ENCODE results near the gene COA4.

The COA4 gene

DNA sequence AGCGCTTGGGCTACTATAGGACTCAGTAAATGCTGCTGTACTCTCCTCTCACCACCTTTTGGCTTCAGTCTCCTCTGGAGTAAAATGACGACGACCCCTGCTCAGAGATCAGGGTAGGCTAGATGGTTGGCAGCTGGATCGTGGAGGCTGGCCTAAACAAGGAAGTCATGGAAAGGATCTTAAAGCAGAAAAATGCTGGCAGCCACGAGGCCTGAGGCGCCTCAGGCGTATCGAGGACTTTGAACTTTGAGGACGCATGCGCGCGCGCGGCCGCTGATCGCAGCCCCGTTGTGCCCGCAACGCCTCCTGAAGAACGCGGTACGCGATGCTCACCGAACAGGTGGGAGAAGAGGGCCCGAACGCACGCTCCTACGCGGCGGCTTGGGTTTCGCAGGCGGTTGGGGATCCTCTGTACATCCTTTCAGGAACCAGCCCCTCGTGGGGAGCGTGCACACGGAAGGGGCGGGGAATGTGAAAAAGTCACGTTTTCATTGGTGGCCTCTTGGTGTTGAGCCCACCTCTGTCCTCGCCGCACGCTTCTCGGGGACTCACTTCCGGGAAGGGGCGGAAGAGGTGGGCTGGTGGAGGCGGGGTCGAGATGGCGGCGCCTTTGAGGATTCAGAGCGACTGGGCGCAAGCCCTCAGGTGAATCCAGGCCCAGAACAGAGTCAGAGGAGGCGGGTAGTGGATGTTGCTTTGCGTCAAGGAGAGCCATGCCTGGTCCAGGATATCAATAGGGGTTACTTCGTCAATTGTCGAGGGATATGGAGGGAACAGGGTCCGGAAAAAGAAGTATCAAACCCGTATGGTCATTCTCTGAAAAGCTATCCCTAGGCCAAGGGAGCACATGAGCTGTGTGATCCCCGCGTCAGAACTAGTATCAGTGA lies at the start of gene COA4, which contains the start of gene PAAF1:
TSS of gene COA4 (minus strand) at position 423 of the 887 bp plus-strand sequence. CDS start 3,468 bp downstream, outside the sequence.
TSS of gene PAAF1 (plus strand) at position 576 of the 887 bp plus-strand sequence. CDS start at position 599, 23 bp downstream.
- TF ChIP-seq, protein P1, sequence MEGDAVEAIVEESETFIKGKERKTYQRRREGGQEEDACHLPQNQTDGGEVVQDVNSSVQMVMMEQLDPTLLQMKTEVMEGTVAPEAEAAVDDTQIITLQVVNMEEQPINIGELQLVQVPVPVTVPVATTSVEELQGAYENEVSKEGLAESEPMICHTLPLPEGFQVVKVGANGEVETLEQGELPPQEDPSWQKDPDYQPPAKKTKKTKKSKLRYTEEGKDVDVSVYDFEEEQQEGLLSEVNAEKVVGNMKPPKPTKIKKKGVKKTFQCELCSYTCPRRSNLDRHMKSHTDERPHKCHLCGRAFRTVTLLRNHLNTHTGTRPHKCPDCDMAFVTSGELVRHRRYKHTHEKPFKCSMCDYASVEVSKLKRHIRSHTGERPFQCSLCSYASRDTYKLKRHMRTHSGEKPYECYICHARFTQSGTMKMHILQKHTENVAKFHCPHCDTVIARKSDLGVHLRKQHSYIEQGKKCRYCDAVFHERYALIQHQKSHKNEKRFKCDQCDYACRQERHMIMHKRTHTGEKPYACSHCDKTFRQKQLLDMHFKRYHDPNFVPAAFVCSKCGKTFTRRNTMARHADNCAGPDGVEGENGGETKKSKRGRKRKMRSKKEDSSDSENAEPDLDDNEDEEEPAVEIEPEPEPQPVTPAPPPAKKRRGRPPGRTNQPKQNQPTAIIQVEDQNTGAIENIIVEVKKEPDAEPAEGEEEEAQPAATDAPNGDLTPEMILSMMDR (IDR thresholded peaks at IDR 0.05): no peak

DNA sequence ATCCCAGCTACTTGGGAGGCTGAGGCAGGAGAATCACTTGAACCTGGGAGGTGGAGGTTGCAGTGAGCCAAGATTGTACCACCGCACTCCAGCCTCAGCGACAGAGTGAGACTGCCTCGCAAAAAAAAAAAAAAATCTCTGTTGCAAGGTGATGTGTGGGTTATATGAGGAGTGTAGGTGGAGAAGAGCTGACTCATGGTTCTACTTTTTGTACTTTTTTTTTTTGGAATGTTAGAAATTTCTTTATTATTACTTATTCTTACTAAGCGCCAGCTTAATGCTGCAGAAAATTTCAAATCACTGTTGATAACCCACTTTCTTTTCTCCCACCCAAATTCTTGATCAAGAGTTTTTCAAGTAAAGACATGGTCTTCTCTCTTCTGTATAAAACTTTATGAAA lies 44.5 kb upstream of the COA4 start:
- TF ChIP-seq, protein P1 (IDR thresholded peaks at IDR 0.05): no peak

DNA sequence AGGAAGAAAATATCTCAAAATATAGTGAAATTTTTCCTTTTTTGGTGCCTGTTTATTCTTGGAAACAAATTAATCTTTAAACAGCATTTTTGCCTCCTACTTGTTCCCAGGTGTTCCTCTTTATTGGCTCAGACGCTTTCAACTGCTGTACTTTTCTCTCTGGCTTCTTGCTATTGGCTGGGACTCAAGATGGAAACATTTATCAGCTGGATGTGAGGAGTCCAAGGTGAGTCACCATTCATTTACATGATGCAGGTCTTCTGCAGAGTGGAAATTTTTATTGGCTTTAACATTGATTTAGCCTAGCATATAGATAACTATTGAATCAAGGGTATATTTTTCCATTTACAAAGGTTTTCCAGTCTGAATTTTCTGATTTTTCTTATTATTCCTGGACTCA lies 39.8 kb upstream of the COA4 start:
- TF ChIP-seq, protein P1 (IDR thresholded peaks at IDR 0.05): no peak

DNA sequence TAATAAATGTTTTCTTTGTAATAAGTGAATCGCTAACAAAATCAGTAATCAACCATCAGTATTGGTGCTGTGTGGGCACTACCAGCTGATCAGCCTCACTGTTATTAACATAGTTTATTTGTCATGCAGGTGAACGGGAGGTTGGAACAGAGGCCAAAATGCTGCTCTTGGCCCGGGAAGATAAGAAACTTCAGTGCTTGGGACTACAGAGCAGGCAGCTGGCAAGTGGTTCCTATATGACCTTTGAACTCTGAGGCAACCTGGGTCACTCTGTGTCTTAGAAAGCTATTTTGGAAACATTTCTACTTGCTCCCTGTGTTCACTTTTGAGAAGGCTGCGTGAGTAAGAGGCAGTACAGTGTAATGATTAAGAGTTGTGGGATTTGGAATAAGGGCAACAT lies 37.6 kb upstream of the COA4 start:
- TF ChIP-seq, protein P1 (IDR thresholded peaks at IDR 0.05): no peak

DNA sequence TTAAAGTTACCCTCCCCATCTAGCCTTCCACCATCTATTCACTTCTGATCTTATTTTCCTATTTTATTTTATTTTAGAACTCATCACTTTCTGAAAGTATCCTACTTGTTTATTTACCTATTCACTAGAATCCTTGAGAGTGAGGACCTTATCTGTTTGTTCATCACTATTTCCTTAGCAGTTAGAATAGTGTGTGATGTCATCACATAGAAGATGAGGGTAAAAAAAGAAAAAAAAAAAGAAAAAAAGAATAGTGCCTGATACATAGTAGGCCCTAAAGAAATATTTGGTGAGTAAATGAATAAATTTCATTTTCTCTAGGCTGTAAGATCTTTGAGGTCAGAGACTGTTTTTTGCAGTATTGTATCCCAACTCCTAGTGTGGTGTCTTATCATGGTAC lies 36.8 kb upstream of the COA4 start:
- TF ChIP-seq, protein P1 (IDR thresholded peaks at IDR 0.05): no peak

DNA sequence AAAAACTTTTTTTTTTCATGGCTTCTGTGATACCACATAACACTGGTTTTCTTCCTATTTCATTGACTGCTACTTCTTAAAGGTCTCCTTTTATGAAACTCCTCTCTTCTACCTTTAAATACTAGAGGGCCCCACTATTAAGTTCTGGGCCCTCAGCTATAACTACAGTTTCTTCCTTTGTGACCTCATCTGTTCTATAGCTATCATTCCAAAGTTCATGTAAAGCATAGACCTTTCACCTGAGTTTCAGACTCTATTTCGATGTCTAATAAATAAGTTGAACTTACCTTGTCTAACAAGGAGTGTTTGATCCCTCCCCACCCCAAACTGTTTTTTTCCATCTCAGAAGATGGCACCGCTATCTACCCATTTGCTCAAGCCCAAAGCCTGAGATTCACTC lies 35.4 kb upstream of the COA4 start:
- TF ChIP-seq, protein P1 (IDR thresholded peaks at IDR 0.05): no peak

DNA sequence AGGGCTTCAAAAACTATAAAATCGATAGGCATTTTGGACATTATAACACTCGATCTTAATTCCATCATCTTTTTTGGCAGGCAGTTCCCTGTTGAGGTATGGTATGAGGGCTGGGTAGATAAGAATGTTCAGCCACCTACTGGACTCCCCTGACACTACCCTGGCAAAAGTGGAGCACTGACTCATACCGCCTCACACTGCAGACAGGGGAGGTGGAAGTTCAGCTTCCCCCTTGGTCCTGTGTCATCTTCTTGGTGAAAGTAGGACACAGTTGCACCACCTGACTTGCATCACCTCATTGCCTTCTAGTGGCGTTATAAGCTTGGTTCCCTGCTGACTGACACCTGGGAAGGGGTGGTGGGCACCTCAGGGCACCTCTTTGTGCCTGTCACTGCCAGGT lies 30.5 kb upstream of the COA4 start:
- TF ChIP-seq, protein P1 (IDR thresholded peaks at IDR 0.05): no peak
